Endothelial cell of umbilical vein (primary cell): Measurements from ENCODE around the gene CHST14. TPM values are rescaled to one million over a fixed set of nuclear protein-coding genes. Genes with fewer than 3 reads are reported as not detected.

Experiments used
- BruUV-seq: library from RNA; stranded (reverse); fragments of 400-500 nt; replicated peaks from 2 replicates; lab custom pipeline; 2021; lab: Mats Ljungman, UMichigan
- CTCF ChIA-PET: fragments of 300-600, 350-600 bp; sonication (Branson Sonifier 250); formaldehyde crosslinking; loops from one replicate; lab custom pipeline; 2021; ENCODE audit warnings: antibody characterized with exemption, inconsistent platforms; lab: Charles Lee
- POLR2A ChIA-PET: fragments of 300-600, 350-600 bp; sonication (Branson Sonifier 250); formaldehyde crosslinking; loops from one replicate; lab custom pipeline; 2021; ENCODE audit warnings: antibody characterized with exemption, inconsistent platforms; lab: Charles Lee
- DNase-seq: peaks from one replicate; pipeline ENCODE4 v3.0.0-alpha.2; 2011; ENCODE audit warnings: low read depth, low spot score
- FAIRE-seq: peaks from 2 replicates; lab custom pipeline; 2011; peaks lifted over from hg19 to GRCh38; lab: Jason Lieb, UNC
- H2AFZ ChIP-seq: 2 replicates; pipeline ENCODE4 v1.6.0; 2012; ENCODE audit warnings: low read depth, low read length, control low read depth, inconsistent platforms
- H3K27ac ChIP-seq: 2 replicates; pipeline ENCODE4 v1.5.1; 2011; ENCODE audit warnings: low read depth, mild to moderate bottlenecking, control low read depth, low read length, moderate library complexity; ENCODE audit not compliant: insufficient read depth
- H3K27me3 ChIP-seq, 2 experiments: 2 replicates each; pipeline versions ENCODE4 v1.6.0 to v1.6.1; 2011; ENCODE audit warnings: low read length in 2 of 2, mixed read lengths in 1 of 2; ENCODE audit not compliant: control insufficient read depth in 2 of 2, insufficient read depth in 2 of 2
- H3K36me3 ChIP-seq, 2 experiments: 2 replicates in 1 of 2; 3 replicates in 1 of 2; pipeline ENCODE4 v1.5.1; 2011; ENCODE audit warnings: low read length in 2 of 2, mild to moderate bottlenecking in 1 of 2, moderate library complexity in 1 of 2; ENCODE audit not compliant: control insufficient read depth in 2 of 2, insufficient read depth in 2 of 2; ENCODE audit errors: extremely low read depth in 1 of 2
- H3K4me1 ChIP-seq: 3 replicates; pipeline ENCODE4 v1.5.1; 2011; ENCODE audit warnings: mild to moderate bottlenecking, low read length; ENCODE audit not compliant: control insufficient read depth, insufficient read depth; ENCODE audit errors: extremely low read depth
- H3K4me2 ChIP-seq: 2 replicates; pipeline ENCODE4 v1.6.1; 2011; ENCODE audit warnings: low read length, control low read depth, mixed read lengths; ENCODE audit not compliant: insufficient read depth
- H3K4me3 ChIP-seq, 3 experiments: fragments of 200-600 bp in 1 of 3; sonication (generic), shearing (Covaris generic) in 1 of 3; replicated peaks in 1 of 3; 2 replicates each; pipeline ENCODE4 v1.5.1; 2011 to 2016; ENCODE audit warnings: control low read depth in 3 of 3, low read length in 3 of 3, mild to moderate bottlenecking in 2 of 3, inconsistent platforms in 1 of 3, low read depth in 1 of 3, moderate library complexity in 1 of 3; ENCODE audit not compliant: insufficient read depth in 1 of 3
- H3K79me2 ChIP-seq: 2 replicates; pipeline ENCODE4 v1.6.0; 2012; ENCODE audit warnings: low read length, inconsistent platforms; ENCODE audit not compliant: control insufficient read depth, insufficient read depth
- H3K9ac ChIP-seq: replicated peaks from 2 replicates; pipeline ENCODE3; 2011; ENCODE audit warnings: low read length, control low read depth; ENCODE audit not compliant: insufficient read depth; ENCODE audit errors: extremely low read depth
- H3K9me1 ChIP-seq: replicated peaks from 3 replicates; pipeline ENCODE4 v1.6.0; 2011; ENCODE audit warnings: mild to moderate bottlenecking, low read length; ENCODE audit not compliant: control insufficient read depth, insufficient read depth; ENCODE audit errors: extremely low read depth
- H3K9me3 ChIP-seq: replicated peaks from 2 replicates; pipeline ENCODE4 v1.5.1; 2012; ENCODE audit warnings: low read length, inconsistent platforms; ENCODE audit not compliant: control insufficient read depth, insufficient read depth
- H4K20me1 ChIP-seq: replicated peaks from 2 replicates; pipeline ENCODE3; 2011; ENCODE audit warnings: mild to moderate bottlenecking, low read length; ENCODE audit not compliant: control insufficient read depth, insufficient read depth; ENCODE audit errors: extremely low read depth
- CTCF ChIP-seq, 2 donors: IDR thresholded peaks; 1 replicate in 1 of 2; 2 replicates in 1 of 2; pipeline ENCODE4 v1.5.1; 2011; ENCODE audit warnings: low read length in 2 of 2, mild to moderate bottlenecking in 2 of 2, moderate library complexity in 2 of 2, control low read depth in 1 of 2, inconsistent platforms in 1 of 2, low read depth in 1 of 2; ENCODE audit not compliant: insufficient read depth in 1 of 2; ENCODE audit errors: extremely low read depth in 1 of 2
- EZH2 ChIP-seq: IDR thresholded peaks from 2 replicates; pipeline ENCODE4 v1.6.1; 2012; ENCODE audit warnings: borderline replicate concordance, low read depth, mild to moderate bottlenecking, moderate library complexity, low read length, inconsistent platforms; ENCODE audit not compliant: severe bottlenecking
- FOS ChIP-seq: IDR thresholded peaks from 2 replicates; pipeline ENCODE4 v1.6.1; 2011; ENCODE audit warnings: mild to moderate bottlenecking, low read length, moderate library complexity, borderline replicate concordance; ENCODE audit not compliant: insufficient read depth
- GATA2 ChIP-seq: IDR thresholded peaks from 2 replicates; pipeline ENCODE4 v1.7.0; 2011; ENCODE audit warnings: low read depth, mild to moderate bottlenecking, moderate library complexity, mixed read lengths, low read length; ENCODE audit not compliant: insufficient read length, insufficient read depth
- JUN ChIP-seq: IDR thresholded peaks from 2 replicates; pipeline ENCODE4 v1.6.1; 2011; ENCODE audit warnings: borderline replicate concordance, low read depth; ENCODE audit not compliant: insufficient read length, insufficient read depth
- MAX ChIP-seq: IDR thresholded peaks from 2 replicates; pipeline ENCODE4 v1.6.1; 2011; ENCODE audit not compliant: insufficient read depth, insufficient read length
- MYC ChIP-seq: IDR thresholded peaks from one replicate; pipeline ENCODE4 v1.6.1; 2011; ENCODE audit warnings: mild to moderate bottlenecking, low read depth, low read length
- POLR2A ChIP-seq: IDR thresholded peaks from 2 replicates; pipeline ENCODE4 v1.6.1; 2012; ENCODE audit warnings: low read depth, mild to moderate bottlenecking, control low read depth, low read length
- POLR2AphosphoS5 ChIP-seq: IDR thresholded peaks from 2 replicates; pipeline ENCODE4 v1.6.1; 2012; ENCODE audit warnings: low read depth, mild to moderate bottlenecking, control low read depth, low read length, moderate library complexity; ENCODE audit not compliant: insufficient read depth
- dilution Hi-C: fragments of 300-500 bp; cut with MboI; formaldehyde crosslinking; loops from one replicate; pipeline ENCODE4 v1.15.0; 2019; ENCODE audit warnings: low sequenced_read_pairs; ENCODE audit not compliant: extremely low pct_ligation_motif_present
- intact Hi-C: fragments of 100-400 bp; cut with micrococcal nuclease; formaldehyde crosslinking; loops from one replicate; pipeline ENCODE4 v1.10.0; 2022
- polyA plus RNA-seq, 4 experiments: library from polyadenylated mRNA; depleted of rRNA in 3 of 4; stranded (reverse) in 3 of 4; unstranded in 1 of 4; fragments of >200 nt; gene quantifications; 2 replicates each; pipeline versions ENCODE4 v1.2.1 to v1.2.3, GENCODE V29; 2011 to 2012; ENCODE audit warnings: missing spikeins in 1 of 4
- total RNA-seq: library from RNA; stranded (reverse); gene quantifications from 2 replicates; pipeline ENCODE4 v1.2.3, GENCODE V29; 2021

The CHST14 gene
- total and polyA plus RNA-seq, 2 donors (not counting 3 experiments of a cell fraction or from before 2014, with no cell fraction given) = 35.1 to 49.2 TPM

GRCh38 chr15:40464595-40465185 lies 6.1 kb upstream of the CHST14 start:
- Histone ChIP-seq H3K9me1 (no peaks in the 10 kb centered on the region), H3K9ac (no peak overlapping the region), H3K27me3 (no peaks in the 10 kb centered on the region), H3K27ac (no peak overlapping the region), H4K20me1 (no peaks in the 10 kb centered on the region), H3K4me1 (no peaks in the 10 kb centered on the region), H3K9me3 (no peaks in the 10 kb centered on the region), H3K79me2 (no peaks in the 10 kb centered on the region), H3K4me3 (no peak overlapping the region), H3K36me3 (peaks cover 0 to 25% of the 10 kb centered on the region in 2 experiments), H3K4me2 (no peak overlapping the region), H2AFZ (no peak overlapping the region)
- intact Hi-C loops (no loop called here), dilution Hi-C loops (no loop called here)
- ChIA-PET CTCF (no interaction called here), POLR2A (no interaction called here)
- DNase-seq = no peak
- no peak for TF ChIP-seq POLR2AphosphoS5
- TF ChIP-seq FOS = no peak
- no peak for TF ChIP-seq CTCF (IDR thresholded peaks at IDR 0.05; ENCODE audit: extremely low read depth in 1 of 2, insufficient read depth in 1 of 2, low read depth in 1 of 2, low read length in 2 of 2)
- TF ChIP-seq POLR2A = no peak
- TF ChIP-seq EZH2 = no peak
- TF ChIP-seq MYC = no peak
- TF ChIP-seq MAX = no peak
- no peak for TF ChIP-seq JUN
- no peak for TF ChIP-seq GATA2
- no peak for FAIRE-seq
- no TSS peak for BruUV-seq
